Liver (tissue), 9 donors: ENCODE measurements around the gene RNF13. TPM values are rescaled to one million over a fixed set of nuclear protein-coding genes. Genes with fewer than 3 reads are reported as not detected.

Experiments
- DNase-seq: peaks from one replicate; pipeline ENCODE4 v3.0.0-alpha.2; 2017; ENCODE audit warnings: low spot score
- H3K27ac ChIP-seq, 2 donors: one replicate each; pipeline ENCODE4 v1.7.0; 2013; ENCODE audit warnings: inconsistent platforms in 2 of 2, low read length in 2 of 2, control low read depth in 1 of 2, low read depth in 1 of 2, mild to moderate bottlenecking in 1 of 2
- H3K27me3 ChIP-seq, 4 donors: one replicate each; pipeline versions ENCODE4 v1.6.1 to v1.7.0; 2013; ENCODE audit warnings: low read length in 3 of 4, inconsistent platforms in 1 of 4, mild to moderate bottlenecking in 1 of 4, moderate library complexity in 1 of 4; ENCODE audit not compliant: control insufficient read depth in 4 of 4, insufficient read depth in 4 of 4
- H3K36me3 ChIP-seq, 4 donors: one replicate each; pipeline versions ENCODE4 v1.6.1 to v1.7.0; 2013; ENCODE audit warnings: low read length in 3 of 4, mild to moderate bottlenecking in 3 of 4, low read depth in 1 of 4, moderate library complexity in 1 of 4; ENCODE audit not compliant: control insufficient read depth in 4 of 4, insufficient read depth in 3 of 4
- H3K4me1 ChIP-seq, 4 donors: one replicate each; pipeline versions ENCODE4 v1.6.1 to v1.7.0; 2013; ENCODE audit warnings: low read length in 3 of 4, mild to moderate bottlenecking in 3 of 4, moderate library complexity in 1 of 4; ENCODE audit not compliant: control insufficient read depth in 4 of 4, insufficient read depth in 4 of 4
- H3K4me3 ChIP-seq, 3 donors: one replicate each; pipeline versions ENCODE4 v1.6.1 to v1.7.0; 2013; ENCODE audit warnings: low read length in 3 of 3, control low read depth in 1 of 3, low read depth in 1 of 3, mild to moderate bottlenecking in 1 of 3
- H3K9ac ChIP-seq, 2 donors: one replicate each; pipeline ENCODE4 v1.7.0; 2013; ENCODE audit warnings: low read length in 2 of 2, mild to moderate bottlenecking in 2 of 2, moderate library complexity in 2 of 2, control low read depth in 1 of 2, low read depth in 1 of 2
- H3K9me3 ChIP-seq, 4 donors: one replicate each; pipeline versions ENCODE4 v1.6.1 to v1.7.0; 2013; ENCODE audit warnings: low read length in 3 of 4; ENCODE audit not compliant: control insufficient read depth in 4 of 4
- EGR1 ChIP-seq, 2 donors: IDR thresholded peaks; 2 replicates each; pipeline ENCODE4 v1.6.1; 2016 to 2018; ENCODE audit warnings: antibody characterized with exemption in 2 of 2, low read depth in 2 of 2
- FOXA2 ChIP-seq: IDR thresholded peaks from 2 replicates; pipeline ENCODE4 v1.6.1; 2016; ENCODE audit warnings: antibody characterized with exemption
- GABPA ChIP-seq, 2 donors: IDR thresholded peaks in 1 of 2; conservative IDR thresholded peaks in 1 of 2; 2 replicates each; pipeline ENCODE4 v1.6.1; 2016; ENCODE audit warnings: antibody characterized with exemption in 2 of 2, mild to moderate bottlenecking in 1 of 2, moderate library complexity in 1 of 2
- HNF4A ChIP-seq, 2 donors: conservative IDR thresholded peaks; 2 replicates each; pipeline ENCODE4 v1.6.1; 2016; ENCODE audit warnings: antibody characterized with exemption in 2 of 2, mild to moderate bottlenecking in 2 of 2
- JUND ChIP-seq, 2 donors: IDR thresholded peaks; 2 replicates each; pipeline ENCODE4 v1.6.1; 2016; ENCODE audit warnings: antibody characterized with exemption in 2 of 2
- NR2F2 ChIP-seq: IDR thresholded peaks from 2 replicates; pipeline ENCODE4 v1.6.1; 2016; ENCODE audit warnings: antibody characterized with exemption
- RAD21 ChIP-seq, 2 donors: IDR thresholded peaks; 2 replicates each; pipeline ENCODE4 v1.6.1; 2016; ENCODE audit warnings: antibody characterized with exemption in 2 of 2, mild to moderate bottlenecking in 2 of 2
- YY1 ChIP-seq: IDR thresholded peaks from 2 replicates; pipeline ENCODE4 v1.6.1; 2016; ENCODE audit warnings: antibody characterized with exemption, mild to moderate bottlenecking
- WGBS: extraction: QIAGEN DNeasy Blood & Tissue Kit; methylation state at CpG from one replicate; pipeline ENCODE4 v1.1.7; 2013; 5-methylcytosine and 5-hydroxymethylcytosine counted together
- polyA plus RNA-seq, 2 donors: library from polyadenylated mRNA; stranded (reverse) in 1 of 2; unstranded in 1 of 2; fragments of 200-250 nt in 1 of 2; fragments of >200 nt in 1 of 2; fragmentation: Nextera tagmentation in 1 of 2; extraction: Ambion mirVana in 1 of 2; gene quantifications; one replicate each; pipeline versions ENCODE4 v1.2.1 to v1.2.3, GENCODE V29; 2013 to 2015
- total RNA-seq, 2 donors: library from RNA; depleted of rRNA; stranded (reverse); fragments of >200 nt; gene quantifications; one replicate each; pipeline ENCODE4 v1.2.3, GENCODE V29; 2014
- TF ChIP-seq, protein P1 (sequence below): fragments of 150-350 bp; IDR thresholded peaks from 2 replicates; pipeline ENCODE4 v1.5.1; 2017; ENCODE audit warnings: improper control_type of control experiment, low read depth, low read length; ENCODE audit not compliant: missing input control
- TF ChIP-seq, protein P2 (sequence below): IDR thresholded peaks from 2 replicates; pipeline ENCODE4 v1.6.1; 2016; ENCODE audit warnings: antibody characterized with exemption, mild to moderate bottlenecking
- TF ChIP-seq, protein P3 (sequence below): IDR thresholded peaks from 2 replicates; pipeline ENCODE4 v1.6.1; 2016; ENCODE audit warnings: antibody characterized with exemption
- TF ChIP-seq, protein P4 (sequence below): IDR thresholded peaks from 2 replicates; pipeline ENCODE4 v1.6.1; 2016; ENCODE audit warnings: antibody characterized with exemption
- donor health status: healthy.
- donor health status: healthy.
- donor health status: healthy.
- donor health status: healthy.
- donor health status: healthy.

The RNF13 gene
- total and polyA plus RNA-seq, 4 donors: 31.3 to 70.5 (median 59.9) TPM

DNA sequence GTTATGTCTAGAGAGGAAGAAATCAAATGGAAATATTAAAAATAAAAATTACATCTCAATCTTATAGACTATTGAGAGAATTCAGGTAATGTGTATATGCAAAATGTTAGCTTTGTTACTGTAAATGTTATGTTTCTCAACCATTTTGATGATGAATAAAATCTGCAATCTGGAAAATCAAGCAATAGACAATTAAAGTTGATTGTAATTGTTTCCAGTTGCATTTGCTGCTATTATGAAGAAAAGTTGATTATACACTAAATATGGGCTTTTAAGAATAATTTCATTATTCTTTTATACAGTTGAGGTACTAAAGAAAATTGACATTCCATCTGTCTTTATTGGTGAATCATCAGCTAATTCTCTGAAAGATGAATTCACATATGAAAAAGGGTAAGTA lies 88.8 kb downstream of the RNF13 start:
- Histone ChIP-seq H3K27me3 (no peaks in the 10 kb centered on the region), H3K27ac (no peak overlapping the region), H3K4me1 (no peaks in the 10 kb centered on the region), H3K9ac (no peak overlapping the region), H3K4me3 (no peak overlapping the region), H3K36me3 (peaks cover 0 to 4% (median 2%) of the 10 kb centered on the region in 4 donors), H3K9me3 (no peaks in the 10 kb centered on the region)
- TF ChIP-seq FOXA2: no peak
- no peak for TF ChIP-seq HNF4A (conservative IDR thresholded peaks at IDR 0.05)
- TF ChIP-seq, protein P1, sequence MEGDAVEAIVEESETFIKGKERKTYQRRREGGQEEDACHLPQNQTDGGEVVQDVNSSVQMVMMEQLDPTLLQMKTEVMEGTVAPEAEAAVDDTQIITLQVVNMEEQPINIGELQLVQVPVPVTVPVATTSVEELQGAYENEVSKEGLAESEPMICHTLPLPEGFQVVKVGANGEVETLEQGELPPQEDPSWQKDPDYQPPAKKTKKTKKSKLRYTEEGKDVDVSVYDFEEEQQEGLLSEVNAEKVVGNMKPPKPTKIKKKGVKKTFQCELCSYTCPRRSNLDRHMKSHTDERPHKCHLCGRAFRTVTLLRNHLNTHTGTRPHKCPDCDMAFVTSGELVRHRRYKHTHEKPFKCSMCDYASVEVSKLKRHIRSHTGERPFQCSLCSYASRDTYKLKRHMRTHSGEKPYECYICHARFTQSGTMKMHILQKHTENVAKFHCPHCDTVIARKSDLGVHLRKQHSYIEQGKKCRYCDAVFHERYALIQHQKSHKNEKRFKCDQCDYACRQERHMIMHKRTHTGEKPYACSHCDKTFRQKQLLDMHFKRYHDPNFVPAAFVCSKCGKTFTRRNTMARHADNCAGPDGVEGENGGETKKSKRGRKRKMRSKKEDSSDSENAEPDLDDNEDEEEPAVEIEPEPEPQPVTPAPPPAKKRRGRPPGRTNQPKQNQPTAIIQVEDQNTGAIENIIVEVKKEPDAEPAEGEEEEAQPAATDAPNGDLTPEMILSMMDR: no peak
- TF ChIP-seq YY1: no peak
- TF ChIP-seq JUND (IDR thresholded peaks at IDR 0.05): no peak
- TF ChIP-seq GABPA (IDR thresholded peaks at IDR 0.05 in 1 of 2, conservative IDR thresholded peaks at IDR 0.05 in 1 of 2): no peak
- TF ChIP-seq NR2F2: no peak
- TF ChIP-seq, protein P2, sequence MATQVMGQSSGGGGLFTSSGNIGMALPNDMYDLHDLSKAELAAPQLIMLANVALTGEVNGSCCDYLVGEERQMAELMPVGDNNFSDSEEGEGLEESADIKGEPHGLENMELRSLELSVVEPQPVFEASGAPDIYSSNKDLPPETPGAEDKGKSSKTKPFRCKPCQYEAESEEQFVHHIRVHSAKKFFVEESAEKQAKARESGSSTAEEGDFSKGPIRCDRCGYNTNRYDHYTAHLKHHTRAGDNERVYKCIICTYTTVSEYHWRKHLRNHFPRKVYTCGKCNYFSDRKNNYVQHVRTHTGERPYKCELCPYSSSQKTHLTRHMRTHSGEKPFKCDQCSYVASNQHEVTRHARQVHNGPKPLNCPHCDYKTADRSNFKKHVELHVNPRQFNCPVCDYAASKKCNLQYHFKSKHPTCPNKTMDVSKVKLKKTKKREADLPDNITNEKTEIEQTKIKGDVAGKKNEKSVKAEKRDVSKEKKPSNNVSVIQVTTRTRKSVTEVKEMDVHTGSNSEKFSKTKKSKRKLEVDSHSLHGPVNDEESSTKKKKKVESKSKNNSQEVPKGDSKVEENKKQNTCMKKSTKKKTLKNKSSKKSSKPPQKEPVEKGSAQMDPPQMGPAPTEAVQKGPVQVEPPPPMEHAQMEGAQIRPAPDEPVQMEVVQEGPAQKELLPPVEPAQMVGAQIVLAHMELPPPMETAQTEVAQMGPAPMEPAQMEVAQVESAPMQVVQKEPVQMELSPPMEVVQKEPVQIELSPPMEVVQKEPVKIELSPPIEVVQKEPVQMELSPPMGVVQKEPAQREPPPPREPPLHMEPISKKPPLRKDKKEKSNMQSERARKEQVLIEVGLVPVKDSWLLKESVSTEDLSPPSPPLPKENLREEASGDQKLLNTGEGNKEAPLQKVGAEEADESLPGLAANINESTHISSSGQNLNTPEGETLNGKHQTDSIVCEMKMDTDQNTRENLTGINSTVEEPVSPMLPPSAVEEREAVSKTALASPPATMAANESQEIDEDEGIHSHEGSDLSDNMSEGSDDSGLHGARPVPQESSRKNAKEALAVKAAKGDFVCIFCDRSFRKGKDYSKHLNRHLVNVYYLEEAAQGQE: no peak
- TF ChIP-seq, protein P3, sequence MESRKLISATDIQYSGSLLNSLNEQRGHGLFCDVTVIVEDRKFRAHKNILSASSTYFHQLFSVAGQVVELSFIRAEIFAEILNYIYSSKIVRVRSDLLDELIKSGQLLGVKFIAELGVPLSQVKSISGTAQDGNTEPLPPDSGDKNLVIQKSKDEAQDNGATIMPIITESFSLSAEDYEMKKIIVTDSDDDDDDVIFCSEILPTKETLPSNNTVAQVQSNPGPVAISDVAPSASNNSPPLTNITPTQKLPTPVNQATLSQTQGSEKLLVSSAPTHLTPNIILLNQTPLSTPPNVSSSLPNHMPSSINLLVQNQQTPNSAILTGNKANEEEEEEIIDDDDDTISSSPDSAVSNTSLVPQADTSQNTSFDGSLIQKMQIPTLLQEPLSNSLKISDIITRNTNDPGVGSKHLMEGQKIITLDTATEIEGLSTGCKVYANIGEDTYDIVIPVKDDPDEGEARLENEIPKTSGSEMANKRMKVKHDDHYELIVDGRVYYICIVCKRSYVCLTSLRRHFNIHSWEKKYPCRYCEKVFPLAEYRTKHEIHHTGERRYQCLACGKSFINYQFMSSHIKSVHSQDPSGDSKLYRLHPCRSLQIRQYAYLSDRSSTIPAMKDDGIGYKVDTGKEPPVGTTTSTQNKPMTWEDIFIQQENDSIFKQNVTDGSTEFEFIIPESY: no peak
- TF ChIP-seq, protein P4, sequence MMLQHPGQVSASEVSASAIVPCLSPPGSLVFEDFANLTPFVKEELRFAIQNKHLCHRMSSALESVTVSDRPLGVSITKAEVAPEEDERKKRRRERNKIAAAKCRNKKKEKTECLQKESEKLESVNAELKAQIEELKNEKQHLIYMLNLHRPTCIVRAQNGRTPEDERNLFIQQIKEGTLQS: no peak
- no peak for DNase-seq

DNA sequence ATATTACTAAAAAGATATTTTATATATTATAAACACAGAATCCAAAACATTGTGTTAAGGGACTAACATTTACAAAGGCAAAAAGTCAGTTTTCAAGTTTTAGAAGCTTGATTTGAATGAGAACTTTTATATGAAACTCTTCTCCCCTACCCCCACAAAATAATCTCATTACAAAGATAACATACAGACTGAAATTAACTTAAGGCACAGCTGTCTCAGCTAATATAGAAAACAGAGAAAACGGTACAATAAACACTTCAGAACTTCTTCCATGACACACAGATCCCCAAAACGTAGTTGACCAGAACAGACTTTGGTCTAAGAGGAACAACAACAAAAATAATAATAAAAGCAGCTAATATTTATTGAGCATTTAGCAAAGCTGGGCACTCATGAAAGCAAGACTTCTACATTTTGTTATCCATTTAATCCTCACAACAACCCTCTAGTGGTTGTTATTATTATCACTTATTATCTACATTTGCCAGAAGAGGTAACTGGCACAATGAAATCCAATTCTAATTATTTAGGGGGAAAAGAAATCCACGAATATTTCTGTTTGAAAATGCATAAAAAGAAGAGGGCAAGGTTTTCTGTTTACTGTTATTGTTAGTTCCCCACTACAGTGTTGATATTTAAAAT lies 89.6 kb downstream of the RNF13 start:
- Histone ChIP-seq H3K9me3 (no peaks in the 10 kb centered on the region), H3K36me3 (peaks cover 0 to 4% (median under 1%) of the 10 kb centered on the region in 4 donors), H3K9ac (no peak overlapping the region), H3K4me3 (no peak overlapping the region), H3K27ac (no peak overlapping the region), H3K27me3 (no peaks in the 10 kb centered on the region), H3K4me1 (no peaks in the 10 kb centered on the region)
- 86% methylated on average over 3 of the region's 3 CpGs for WGBS
- no peak for TF ChIP-seq NR2F2
- TF ChIP-seq RAD21 (IDR thresholded peaks at IDR 0.05): peak in 1 of 2 donors; percentile 37
- TF ChIP-seq, protein P1: no peak
- no peak for TF ChIP-seq YY1
- TF ChIP-seq, protein P4: no peak
- no peak for TF ChIP-seq EGR1 (IDR thresholded peaks at IDR 0.05; ENCODE audit: low read depth in 2 of 2)
- no peak for DNase-seq
